AG04450 (cell line): Measurements from ENCODE around the gene LTB. TPM values are rescaled to one million over a fixed set of nuclear protein-coding genes. Genes with fewer than 3 reads are reported as not detected.

ENCODE experiments used
- CTCF ChIA-PET: fragments of 300-600, 350-600 bp; formaldehyde crosslinking; extraction: SDS; loops from one replicate; lab custom pipeline; 2022; ENCODE audit warnings: antibody characterized with exemption, inconsistent platforms; lab: Charles Lee
- POLR2A ChIA-PET: fragments of 350-600 bp; formaldehyde crosslinking; extraction: SDS; loops from one replicate; lab custom pipeline; 2021; ENCODE audit warnings: antibody characterized with exemption, inconsistent platforms; lab: Yijun Ruan, JAX
- DNase-seq: peaks from one replicate; pipeline ENCODE4 v3.0.0-alpha.2; 2011; ENCODE audit warnings: low read depth, low spot score
- H3K27ac ChIP-seq: one replicate; pipeline ENCODE4 v1.5.1; 2012; ENCODE audit warnings: low read depth, low read length, control low read depth
- H3K27me3 ChIP-seq: one replicate; pipeline ENCODE4 v1.6.0; 2012; ENCODE audit warnings: low read length; ENCODE audit not compliant: control insufficient read depth, insufficient read depth
- H3K4me3 ChIP-seq: 2 replicates; pipeline ENCODE4 v1.5.1; 2011; ENCODE audit warnings: mild to moderate bottlenecking, low read depth, low read length, control low read depth
- H3K9me3 ChIP-seq: 2 replicates; pipeline ENCODE4 v1.5.1; 2012; ENCODE audit warnings: low read length; ENCODE audit not compliant: control insufficient read depth, insufficient read depth
- polyA plus RNA-seq: library from polyadenylated mRNA; depleted of rRNA; stranded (reverse); fragments of >200 nt; gene quantifications from 2 replicates; pipeline ENCODE4 v1.2.3, GENCODE V29; 2011
- TF ChIP-seq, protein P1 (sequence below): IDR thresholded peaks from 2 replicates; pipeline ENCODE4 v1.5.1; 2011; ENCODE audit warnings: low read depth, low read length, control low read depth, inconsistent platforms

Gene LTB
- polyA plus RNA-seq, 1 experiment: not detected

DNA sequence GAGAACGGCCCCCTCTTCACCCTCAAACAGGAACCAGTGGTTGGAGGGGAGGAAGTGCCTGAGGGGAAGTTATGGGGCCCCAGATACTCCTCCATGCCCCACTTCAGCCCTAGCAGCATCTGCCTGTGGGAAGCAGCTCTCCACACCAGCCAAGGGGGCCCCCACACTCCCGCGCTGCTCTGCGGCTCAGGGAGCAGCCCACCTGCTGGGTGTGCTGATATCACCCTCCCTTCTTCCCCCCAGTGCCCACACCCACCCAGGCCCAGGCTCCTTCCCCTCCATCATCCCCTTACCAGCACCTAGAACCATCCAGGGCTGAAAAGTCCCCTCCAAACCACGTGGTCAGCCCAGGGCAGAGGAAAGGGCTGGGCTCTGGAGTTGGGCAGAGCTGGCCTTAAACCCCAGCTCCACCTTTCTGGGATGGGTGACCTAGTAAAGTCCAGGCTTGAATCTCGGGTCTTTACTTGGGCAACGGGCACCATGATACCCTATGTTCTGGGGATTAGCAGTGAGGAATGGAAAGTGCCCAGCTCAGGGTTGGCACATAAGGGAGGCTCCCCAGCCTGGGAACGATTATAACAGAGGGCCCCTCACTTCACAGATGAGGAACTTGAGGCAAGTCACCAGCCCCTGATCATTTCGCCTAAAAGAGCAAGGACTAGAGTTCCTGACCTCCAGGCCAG, 4.5 kb upstream of the LTB start:
- TF ChIP-seq, protein P1, sequence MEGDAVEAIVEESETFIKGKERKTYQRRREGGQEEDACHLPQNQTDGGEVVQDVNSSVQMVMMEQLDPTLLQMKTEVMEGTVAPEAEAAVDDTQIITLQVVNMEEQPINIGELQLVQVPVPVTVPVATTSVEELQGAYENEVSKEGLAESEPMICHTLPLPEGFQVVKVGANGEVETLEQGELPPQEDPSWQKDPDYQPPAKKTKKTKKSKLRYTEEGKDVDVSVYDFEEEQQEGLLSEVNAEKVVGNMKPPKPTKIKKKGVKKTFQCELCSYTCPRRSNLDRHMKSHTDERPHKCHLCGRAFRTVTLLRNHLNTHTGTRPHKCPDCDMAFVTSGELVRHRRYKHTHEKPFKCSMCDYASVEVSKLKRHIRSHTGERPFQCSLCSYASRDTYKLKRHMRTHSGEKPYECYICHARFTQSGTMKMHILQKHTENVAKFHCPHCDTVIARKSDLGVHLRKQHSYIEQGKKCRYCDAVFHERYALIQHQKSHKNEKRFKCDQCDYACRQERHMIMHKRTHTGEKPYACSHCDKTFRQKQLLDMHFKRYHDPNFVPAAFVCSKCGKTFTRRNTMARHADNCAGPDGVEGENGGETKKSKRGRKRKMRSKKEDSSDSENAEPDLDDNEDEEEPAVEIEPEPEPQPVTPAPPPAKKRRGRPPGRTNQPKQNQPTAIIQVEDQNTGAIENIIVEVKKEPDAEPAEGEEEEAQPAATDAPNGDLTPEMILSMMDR: no peak
- Histone ChIP-seq H3K27ac (no peak overlapping the region), H3K4me3 (no peak overlapping the region), H3K9me3 (no peaks in the 10 kb centered on the region; the same call in 1 of the 2 replicates), H3K27me3 (peaks cover 2% of the 10 kb centered on the region)
- CTCF ChIA-PET: interaction anchor here (5.8 kb wide), 1 partner anchor 11 kb away, joined by 47 read pairs; no protein-coding TSS in a partner anchor
- no peak for DNase-seq
- POLR2A ChIA-PET: no interaction called here

DNA sequence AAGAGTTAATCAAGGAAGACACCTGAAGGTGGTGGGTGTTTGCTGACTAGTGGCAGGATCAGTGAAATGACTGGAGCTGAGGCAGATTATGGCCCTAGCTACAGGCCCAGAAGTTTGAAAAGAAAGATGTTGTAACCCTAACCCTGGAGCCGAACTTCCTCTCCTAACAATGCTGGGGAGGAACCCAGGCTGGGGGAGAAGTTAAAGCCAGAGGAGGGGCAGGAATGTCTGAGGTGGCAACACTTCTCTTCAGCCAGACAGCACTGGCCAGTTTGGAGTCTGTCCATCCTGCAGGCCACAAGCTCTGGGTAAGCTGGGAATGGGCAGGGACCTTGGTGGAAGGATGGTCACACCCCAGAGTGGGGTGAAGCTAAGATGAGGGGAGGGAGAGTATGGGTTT, 3.8 kb upstream of the LTB start, which contains the start of gene LST1:
LST1 (plus strand) TSS at position 270 of the 400 bp plus-strand sequence. CDS start 1,023 bp downstream, outside the sequence.
- Histone ChIP-seq H3K27ac (no peak within 1 kb of the TSS), H3K4me3 (no peak within 1 kb of the TSS), H3K27me3 (peaks cover 2% of the 10 kb centered on the region), H3K9me3 (no peaks in the 10 kb centered on the region; the same call in 1 of the 2 replicates)
- CTCF ChIA-PET: interaction anchor here (5.8 kb wide), 1 partner anchor 12 kb away, joined by 47 read pairs; no protein-coding TSS in a partner anchor
- DNase-seq: no peak
- TF ChIP-seq, protein P1: no peak
- POLR2A ChIA-PET: no interaction called here

DNA sequence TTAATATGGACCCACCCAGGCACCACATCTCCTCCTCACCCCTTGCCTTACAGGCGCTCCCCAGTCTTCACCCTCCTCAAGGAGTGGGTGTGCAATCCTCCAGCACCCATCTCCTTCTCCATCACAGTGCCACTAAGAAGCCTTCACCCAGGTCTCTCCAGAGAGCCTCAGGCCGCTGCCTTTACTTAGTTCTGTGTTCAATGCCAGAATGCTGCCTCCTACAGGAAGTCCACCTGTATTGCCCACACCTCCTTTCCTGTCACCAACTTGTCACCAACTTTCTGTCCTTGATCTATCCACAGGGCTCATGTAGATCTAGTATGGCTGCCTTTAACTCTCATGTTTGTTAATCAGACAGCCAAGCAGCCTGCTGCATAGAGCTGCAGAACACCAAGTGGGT, 3.3 kb upstream of the LTB start:
- no peak for DNase-seq
- ChIA-PET POLR2A (no interaction called here), CTCF (interaction anchor here (5.8 kb wide), 1 partner anchor 12 kb away, joined by 47 read pairs; no protein-coding TSS in a partner anchor)
- H3K4me3 ChIP-seq: no peak overlapping the region
- H3K9me3 ChIP-seq: no peaks in the 10 kb centered on the region; the same call in 1 of the 2 replicates
- TF ChIP-seq, protein P1: peak; percentile 33
- peaks cover 2% of the 10 kb centered on the region for H3K27me3 ChIP-seq
- no peak overlapping the region for H3K27ac ChIP-seq

DNA sequence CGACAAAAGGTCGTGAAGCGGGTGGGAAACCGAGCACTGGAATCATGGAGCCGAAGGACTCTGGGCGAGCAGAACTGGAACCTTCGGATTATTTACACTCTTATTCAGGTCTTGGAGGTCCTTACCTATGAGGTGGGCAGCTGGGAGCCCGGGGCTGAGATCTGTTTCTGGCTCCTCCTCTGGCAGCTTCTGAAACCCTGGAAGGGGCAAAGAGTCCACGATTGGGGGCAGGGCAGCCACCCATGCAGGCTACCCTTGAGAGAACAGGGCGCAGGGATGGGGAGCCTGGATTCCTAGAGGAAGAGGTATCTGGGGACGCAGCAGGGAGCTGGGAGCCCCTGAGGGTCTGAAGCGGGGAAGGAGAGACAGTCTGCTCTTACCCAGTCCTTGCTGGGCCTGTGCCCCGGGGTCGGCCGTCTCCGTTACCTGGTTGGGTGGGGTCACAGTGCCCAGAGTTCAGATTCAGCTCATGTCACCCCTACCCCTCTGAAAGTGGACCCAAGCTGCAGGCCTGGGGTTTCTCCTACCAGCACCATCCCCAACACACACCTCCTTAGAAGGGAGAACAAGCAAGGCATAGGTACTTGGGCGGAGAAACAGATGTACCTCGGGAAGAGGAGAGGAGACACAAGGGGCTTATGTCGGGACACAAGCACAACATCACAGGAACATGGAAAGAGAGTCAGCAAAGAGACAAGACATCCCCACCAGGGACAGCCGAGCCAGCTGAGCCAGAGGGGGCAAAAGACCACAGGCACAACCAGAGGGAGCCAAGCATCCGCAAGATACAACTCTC, 592 bp downstream of the LTB start:
- DNase-seq: no peak
- no peak overlapping the region for H3K27ac ChIP-seq
- POLR2A ChIA-PET: interaction anchor here (0.5 kb wide), 1 partner anchor 547 kb away, joined by 3 read pairs; the partner anchor contains the start of gene ATF6B
- H3K27me3 ChIP-seq: peaks cover 3% of the 10 kb centered on the region
- TF ChIP-seq, protein P1: no peak
- H3K9me3 ChIP-seq: no peaks in the 10 kb centered on the region; the same call in 1 of the 2 replicates
- peak overlapping the region; percentile 86 for H3K4me3 ChIP-seq
- CTCF ChIA-PET: interaction anchor here (0.6 to 9.5 kb wide), 11 partner anchors 9 to 103 kb away, joined by 3 to 132 read pairs (median 8); partner anchors contain the start of genes ATP6V1G2, NCR3 and NFKBIL1
